Suprapubic skin (tissue), 4 donors: ENCODE measurements around the gene TBPL1. TPM values are rescaled to one million over a fixed set of nuclear protein-coding genes. Genes with fewer than 3 reads are reported as not detected.

Source experiments
- DNase-seq, 2 donors: peaks; one replicate each; pipeline ENCODE4 v3.0.0-alpha.2; 2019; ENCODE audit warnings: low spot score in 2 of 2
- H3K27ac ChIP-seq: fragments of 200-600 bp; sonication (generic); one replicate; pipeline ENCODE4 v1.5.1; 2019
- H3K27me3 ChIP-seq: fragments of 200-600 bp; sonication (generic); one replicate; pipeline ENCODE4 v1.5.1; 2019
- H3K36me3 ChIP-seq: fragments of 200-600 bp; sonication (generic); one replicate; pipeline ENCODE4 v1.5.1; 2019
- H3K4me1 ChIP-seq: fragments of 200-600 bp; sonication (generic); one replicate; pipeline ENCODE4 v1.5.1; 2019
- H3K4me3 ChIP-seq: fragments of 200-600 bp; sonication (generic); one replicate; pipeline ENCODE4 v1.5.1; 2019; ENCODE audit warnings: mild to moderate bottlenecking
- H3K9me3 ChIP-seq: fragments of 200-600 bp; sonication (generic); one replicate; pipeline ENCODE4 v1.5.1; 2019
- CTCF ChIP-seq, 2 donors: fragments of 200-600 bp in 1 of 2; fragments of 450-650 bp in 1 of 2; sonication (generic) in 1 of 2; IDR thresholded peaks; one replicate each; pipeline ENCODE4 v1.5.1; 2016 to 2019; ENCODE audit warnings: antibody characterized with exemption in 2 of 2, mild to moderate bottlenecking in 1 of 2, moderate library complexity in 1 of 2
- EP300 ChIP-seq: sonication (generic); formaldehyde crosslinking; IDR thresholded peaks from one replicate; pipeline ENCODE4 v1.6.1; 2017; ENCODE audit warnings: antibody characterized with exemption
- POLR2A ChIP-seq, 2 donors: fragments of 450-650 bp; IDR thresholded peaks; one replicate each; pipeline ENCODE4 v1.6.1; 2017; ENCODE audit warnings: antibody characterized with exemption in 2 of 2, mild to moderate bottlenecking in 2 of 2, moderate library complexity in 2 of 2
- POLR2AphosphoS5 ChIP-seq, 3 donors: sonication (generic); formaldehyde crosslinking; IDR thresholded peaks; one replicate each; pipeline ENCODE4 v1.6.1; 2017; ENCODE audit warnings: antibody characterized with exemption in 3 of 3
- WGBS: methylation state at CpG from one replicate; pipeline ENCODE4 v1.1.5; 2018; 5-methylcytosine and 5-hydroxymethylcytosine counted together
- total RNA-seq, 4 donors: library from RNA; depleted of rRNA; stranded (reverse); fragments of >200 nt; gene quantifications; one replicate each; pipeline ENCODE4 v1.1.0, GENCODE V29; 2016

Gene TBPL1
- total RNA-seq, 4 donors from 2014 or later: 10.2 to 15.3 (median 13.7) TPM

GRCh38 chr6:133937909-133938308 is 15.1 kb upstream of the TBPL1 start:
- TF ChIP-seq CTCF (IDR thresholded peaks at IDR 0.05): no peak
- no peak for TF ChIP-seq POLR2A (IDR thresholded peaks at IDR 0.05)
- no peak for TF ChIP-seq EP300
- TF ChIP-seq POLR2AphosphoS5 (IDR thresholded peaks at IDR 0.05): no peak
- Histone ChIP-seq H3K4me3 (no peak overlapping the region), H3K9me3 (no peaks in the 10 kb centered on the region), H3K27me3 (no peaks in the 10 kb centered on the region), H3K27ac (no peak overlapping the region), H3K4me1 (no peaks in the 10 kb centered on the region), H3K36me3 (no peaks in the 10 kb centered on the region)
- DNase-seq: no peak

- Histone ChIP-seq H3K4me1 (no peaks in the 10 kb centered on the region), H3K36me3 (no peaks in the 10 kb centered on the region), H3K27me3 (no peaks in the 10 kb centered on the region), H3K9me3 (no peaks in the 10 kb centered on the region), H3K27ac (no peak overlapping the region), H3K4me3 (no peak overlapping the region)
- DNase-seq: no peak
- TF ChIP-seq EP300 (no peak), POLR2AphosphoS5 (IDR thresholded peaks at IDR 0.05) (no peak), POLR2A (IDR thresholded peaks at IDR 0.05) (no peak), CTCF (IDR thresholded peaks at IDR 0.05) (no peak)
- WGBS: 97% methylated on average over 1 of the region's 1 CpG
Observed at GRCh38 chr6:133938533-133938932, 14.5 kb upstream of the TBPL1 start.

- H3K27me3 ChIP-seq: no peaks in the 10 kb centered on the region
- no peak for DNase-seq
- H3K4me1 ChIP-seq: no peaks in the 10 kb centered on the region
- TF ChIP-seq EP300 (no peak), CTCF (IDR thresholded peaks at IDR 0.05) (no peak), POLR2AphosphoS5 (IDR thresholded peaks at IDR 0.05) (no peak), POLR2A (IDR thresholded peaks at IDR 0.05) (no peak)
- H3K36me3 ChIP-seq: no peaks in the 10 kb centered on the region
- H3K27ac ChIP-seq: no peak overlapping the region
- 67% methylated on average over 8 of the region's 8 CpGs for WGBS
- H3K9me3 ChIP-seq: no peaks in the 10 kb centered on the region
- H3K4me3 ChIP-seq: no peak overlapping the region
Observed at GRCh38 chr6:133939778-133940667, 13.0 kb upstream of the TBPL1 start.

GRCh38 chr6:133945158-133945557 is 7.9 kb upstream of the TBPL1 start:
- H3K36me3 ChIP-seq: no peaks in the 10 kb centered on the region
- H3K4me1 ChIP-seq: no peaks in the 10 kb centered on the region
- no peaks in the 10 kb centered on the region for H3K9me3 ChIP-seq
- no peak overlapping the region for H3K4me3 ChIP-seq
- DNase-seq: no peak
- TF ChIP-seq POLR2AphosphoS5 (IDR thresholded peaks at IDR 0.05) (no peak), POLR2A (IDR thresholded peaks at IDR 0.05) (no peak), EP300 (no peak), CTCF (IDR thresholded peaks at IDR 0.05) (no peak)
- WGBS: 79% methylated on average over 3 of the region's 3 CpGs
- H3K27me3 ChIP-seq: no peaks in the 10 kb centered on the region
- H3K27ac ChIP-seq: no peak overlapping the region

GRCh38 chr6:133947302-133947900 is 5.6 kb upstream of the TBPL1 start:
- DNase-seq: no peak
- Histone ChIP-seq H3K4me1 (peaks cover 6% of the 10 kb centered on the region), H3K36me3 (no peaks in the 10 kb centered on the region), H3K27ac (no peak overlapping the region), H3K27me3 (no peaks in the 10 kb centered on the region), H3K9me3 (no peaks in the 10 kb centered on the region), H3K4me3 (no peak overlapping the region)
- 70% methylated on average over 1 of the region's 1 CpG for WGBS
- no peak for TF ChIP-seq CTCF (IDR thresholded peaks at IDR 0.05)
- TF ChIP-seq POLR2A (IDR thresholded peaks at IDR 0.05): no peak
- TF ChIP-seq EP300: no peak
- TF ChIP-seq POLR2AphosphoS5 (IDR thresholded peaks at IDR 0.05): no peak
